ENCODE results near the gene SEMA6C.
"Not testable (repeated sequence)": the region's sequence is repeated elsewhere in the genome, so short reads cannot be mapped to it uniquely, and the experiment has no call there.

The SEMA6C gene, protein sequence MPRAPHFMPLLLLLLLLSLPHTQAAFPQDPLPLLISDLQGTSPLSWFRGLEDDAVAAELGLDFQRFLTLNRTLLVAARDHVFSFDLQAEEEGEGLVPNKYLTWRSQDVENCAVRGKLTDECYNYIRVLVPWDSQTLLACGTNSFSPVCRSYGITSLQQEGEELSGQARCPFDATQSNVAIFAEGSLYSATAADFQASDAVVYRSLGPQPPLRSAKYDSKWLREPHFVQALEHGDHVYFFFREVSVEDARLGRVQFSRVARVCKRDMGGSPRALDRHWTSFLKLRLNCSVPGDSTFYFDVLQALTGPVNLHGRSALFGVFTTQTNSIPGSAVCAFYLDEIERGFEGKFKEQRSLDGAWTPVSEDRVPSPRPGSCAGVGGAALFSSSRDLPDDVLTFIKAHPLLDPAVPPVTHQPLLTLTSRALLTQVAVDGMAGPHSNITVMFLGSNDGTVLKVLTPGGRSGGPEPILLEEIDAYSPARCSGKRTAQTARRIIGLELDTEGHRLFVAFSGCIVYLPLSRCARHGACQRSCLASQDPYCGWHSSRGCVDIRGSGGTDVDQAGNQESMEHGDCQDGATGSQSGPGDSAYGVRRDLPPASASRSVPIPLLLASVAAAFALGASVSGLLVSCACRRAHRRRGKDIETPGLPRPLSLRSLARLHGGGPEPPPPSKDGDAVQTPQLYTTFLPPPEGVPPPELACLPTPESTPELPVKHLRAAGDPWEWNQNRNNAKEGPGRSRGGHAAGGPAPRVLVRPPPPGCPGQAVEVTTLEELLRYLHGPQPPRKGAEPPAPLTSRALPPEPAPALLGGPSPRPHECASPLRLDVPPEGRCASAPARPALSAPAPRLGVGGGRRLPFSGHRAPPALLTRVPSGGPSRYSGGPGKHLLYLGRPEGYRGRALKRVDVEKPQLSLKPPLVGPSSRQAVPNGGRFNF

DNA sequence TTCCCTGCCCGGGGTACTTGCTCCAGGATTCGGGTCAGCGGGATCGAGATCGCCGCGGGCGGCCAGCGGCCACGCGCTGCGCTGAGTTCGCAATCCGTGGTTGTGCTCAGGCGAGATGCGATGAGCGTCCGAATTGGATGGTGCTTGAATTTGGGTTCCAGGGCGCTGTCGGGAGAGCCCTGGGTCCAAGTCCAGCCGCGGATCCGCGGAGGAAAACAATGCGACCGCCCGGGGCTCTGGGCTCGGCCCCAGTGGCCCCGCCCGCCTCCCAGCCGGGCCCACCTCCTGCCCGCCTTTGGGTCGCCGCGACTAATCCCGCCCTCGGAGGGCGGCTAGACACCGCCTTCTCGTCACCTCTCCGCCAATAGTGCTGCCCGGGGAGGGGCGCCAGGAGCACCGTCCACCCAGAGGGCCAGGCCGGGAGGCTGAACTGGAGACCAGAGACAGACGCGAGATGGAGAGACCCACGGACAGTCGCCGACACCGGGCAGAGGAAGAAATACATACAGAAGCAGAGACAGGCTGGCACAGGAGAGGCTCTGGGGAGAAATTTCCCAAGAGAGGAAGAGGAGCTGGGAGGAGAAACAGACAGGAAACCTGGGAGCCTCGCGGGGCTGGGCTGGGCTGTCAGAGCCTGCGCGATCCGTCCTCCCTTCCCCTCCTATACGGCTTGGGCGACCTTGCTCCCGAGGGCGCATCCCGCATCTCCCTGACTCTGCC, at the start of gene SEMA6C:
TSS of gene SEMA6C (minus strand) at position 220 of the 720 bp plus-strand sequence. CDS start 4,010 bp downstream, outside the sequence.
- Mint-ChIP-seq H3K4me3 (peak within 1 kb of the TSS; percentile 95), H3K27ac (peak within 1 kb of the TSS; percentile 62), H3K36me3 (ENCODE audit: low read depth) (no peaks in the 10 kb centered on the region), H3K9me3 (no peaks in the 10 kb centered on the region), H3K4me1 (ENCODE audit: low read depth) (peaks cover 18% of the 10 kb centered on the region), H3K27me3 (ENCODE audit: low read depth) (peaks cover 29% of the 10 kb centered on the region)
- DNase-seq (ENCODE audit: low spot score): peak; percentile 92

DNA sequence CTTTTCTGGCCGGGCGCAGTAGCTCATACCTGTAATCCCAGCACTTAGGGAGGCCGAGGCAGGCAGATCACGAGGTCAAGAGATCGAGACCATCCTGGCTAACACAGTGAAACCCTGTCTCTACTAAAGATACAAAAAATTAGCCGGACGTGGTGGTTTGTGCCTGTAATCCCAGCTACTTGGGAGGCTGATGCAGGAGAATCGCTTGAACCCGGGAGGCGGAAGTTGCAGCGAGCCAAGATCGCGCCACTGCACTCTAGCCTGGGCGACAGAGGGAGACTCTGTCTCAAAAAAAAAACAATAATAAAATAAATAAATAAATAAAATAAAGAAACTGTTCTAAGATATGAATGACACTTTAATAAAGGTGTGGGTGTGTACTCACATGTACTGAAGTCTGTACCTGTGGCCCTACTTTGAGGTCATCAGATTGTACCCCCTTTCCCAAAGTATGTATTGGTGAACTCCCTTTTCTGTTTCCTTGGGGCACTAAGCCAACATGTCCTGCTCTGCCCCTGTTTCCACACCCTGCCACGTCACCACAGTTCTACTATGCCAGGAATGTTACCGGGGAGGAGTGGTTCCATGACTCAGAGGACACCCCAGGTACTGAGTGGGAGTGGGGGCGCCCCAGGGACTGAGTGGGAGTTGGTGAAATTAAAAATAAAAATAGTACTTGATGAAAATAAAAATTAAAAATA, 48.6 kb upstream of the SEMA6C start:
- peaks cover 15% of the 10 kb centered on the region for H3K36me3 Mint-ChIP-seq (ENCODE audit: low read depth)
- DNase-seq (ENCODE audit: low spot score); H3K9me3 Mint-ChIP-seq; H3K27me3 Mint-ChIP-seq (ENCODE audit: low read depth); H3K4me3 Mint-ChIP-seq; H3K27ac Mint-ChIP-seq: not testable (repeated sequence)
- peaks cover 22% of the 10 kb centered on the region for H3K4me1 Mint-ChIP-seq (ENCODE audit: low read depth)

DNA sequence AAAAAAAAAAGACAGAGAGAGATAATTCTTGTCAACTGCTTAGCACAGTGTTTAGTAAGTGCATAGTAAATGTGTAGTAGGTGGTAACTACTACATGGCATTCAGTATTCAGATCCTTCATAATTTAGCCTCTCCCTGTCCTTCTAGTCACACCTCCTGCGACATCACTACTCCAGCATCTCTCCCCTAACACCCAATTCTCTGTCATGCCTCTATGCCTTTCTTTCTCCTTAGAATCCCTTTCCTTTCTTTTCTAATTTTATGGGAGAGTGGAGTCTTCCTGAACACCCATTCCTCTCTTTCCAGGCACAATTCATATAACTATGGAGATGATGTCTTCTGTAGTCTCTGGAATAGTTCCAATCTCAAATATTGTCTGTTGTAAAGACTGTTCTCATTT, 47.4 kb upstream of the SEMA6C start:
- peaks cover 22% of the 10 kb centered on the region for H3K4me1 Mint-ChIP-seq (ENCODE audit: low read depth)
- DNase-seq (ENCODE audit: low spot score): no peak
- no peak overlapping the region for H3K27ac Mint-ChIP-seq
- H3K36me3 Mint-ChIP-seq (ENCODE audit: low read depth): peaks cover 7% of the 10 kb centered on the region
- H3K27me3 Mint-ChIP-seq (ENCODE audit: low read depth): peaks cover 9% of the 10 kb centered on the region
- no peak overlapping the region for H3K4me3 Mint-ChIP-seq
- H3K9me3 Mint-ChIP-seq: no peaks in the 10 kb centered on the region

DNA sequence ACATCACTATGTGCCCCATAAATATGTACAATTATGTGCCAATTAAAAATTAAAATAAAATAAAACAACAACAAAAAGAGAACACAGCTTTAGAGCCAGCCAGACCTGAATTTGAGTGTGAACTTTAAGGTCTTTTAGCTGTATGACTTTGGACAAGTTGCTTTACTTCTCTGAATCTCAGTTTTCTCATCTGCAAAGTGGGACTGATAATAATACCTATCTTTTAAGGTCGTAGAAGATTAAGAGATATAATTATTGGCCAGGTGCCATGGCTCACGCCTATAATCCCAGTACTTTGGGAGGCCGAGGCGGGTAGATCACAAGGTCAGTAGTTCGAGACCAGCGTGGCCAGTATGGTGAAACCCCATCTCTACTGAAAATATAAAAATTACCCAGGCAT, 46.9 kb upstream of the SEMA6C start:
- no peaks in the 10 kb centered on the region for H3K9me3 Mint-ChIP-seq
- H3K27me3 Mint-ChIP-seq (ENCODE audit: low read depth): peaks cover 9% of the 10 kb centered on the region
- peaks cover 4% of the 10 kb centered on the region for H3K36me3 Mint-ChIP-seq (ENCODE audit: low read depth)
- H3K27ac Mint-ChIP-seq: no peak overlapping the region
- no peak overlapping the region for H3K4me3 Mint-ChIP-seq
- H3K4me1 Mint-ChIP-seq (ENCODE audit: low read depth): peaks cover 25% of the 10 kb centered on the region
- no peak for DNase-seq (ENCODE audit: low spot score)

DNA sequence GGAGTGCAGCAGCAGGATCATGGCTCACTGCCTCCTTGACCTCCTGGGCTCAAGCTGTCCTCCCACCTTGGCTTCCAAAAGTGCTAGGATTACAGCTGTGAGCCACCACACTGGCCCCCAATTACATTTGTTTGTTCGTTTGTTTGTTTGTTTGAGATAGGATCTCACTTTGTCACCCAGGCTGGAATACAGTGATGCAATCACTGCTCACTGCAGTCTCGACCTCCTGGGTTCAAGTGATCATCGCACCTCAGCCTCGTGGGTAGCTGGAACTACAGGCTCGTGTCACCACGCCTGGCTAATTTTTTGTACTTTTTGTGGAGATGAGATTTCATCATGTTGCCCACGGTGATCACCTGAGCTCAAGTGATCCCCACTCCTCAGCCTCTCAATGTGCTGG, 45.6 kb upstream of the SEMA6C start:
- Mint-ChIP-seq H3K4me1 (ENCODE audit: low read depth) (peaks cover 21% of the 10 kb centered on the region), H3K27me3 (ENCODE audit: low read depth) (peaks cover 9% of the 10 kb centered on the region), H3K27ac (no peak overlapping the region), H3K36me3 (ENCODE audit: low read depth) (peaks cover 4% of the 10 kb centered on the region), H3K9me3 (no peaks in the 10 kb centered on the region), H3K4me3 (no peak overlapping the region)
- no peak for DNase-seq (ENCODE audit: low spot score)

DNA sequence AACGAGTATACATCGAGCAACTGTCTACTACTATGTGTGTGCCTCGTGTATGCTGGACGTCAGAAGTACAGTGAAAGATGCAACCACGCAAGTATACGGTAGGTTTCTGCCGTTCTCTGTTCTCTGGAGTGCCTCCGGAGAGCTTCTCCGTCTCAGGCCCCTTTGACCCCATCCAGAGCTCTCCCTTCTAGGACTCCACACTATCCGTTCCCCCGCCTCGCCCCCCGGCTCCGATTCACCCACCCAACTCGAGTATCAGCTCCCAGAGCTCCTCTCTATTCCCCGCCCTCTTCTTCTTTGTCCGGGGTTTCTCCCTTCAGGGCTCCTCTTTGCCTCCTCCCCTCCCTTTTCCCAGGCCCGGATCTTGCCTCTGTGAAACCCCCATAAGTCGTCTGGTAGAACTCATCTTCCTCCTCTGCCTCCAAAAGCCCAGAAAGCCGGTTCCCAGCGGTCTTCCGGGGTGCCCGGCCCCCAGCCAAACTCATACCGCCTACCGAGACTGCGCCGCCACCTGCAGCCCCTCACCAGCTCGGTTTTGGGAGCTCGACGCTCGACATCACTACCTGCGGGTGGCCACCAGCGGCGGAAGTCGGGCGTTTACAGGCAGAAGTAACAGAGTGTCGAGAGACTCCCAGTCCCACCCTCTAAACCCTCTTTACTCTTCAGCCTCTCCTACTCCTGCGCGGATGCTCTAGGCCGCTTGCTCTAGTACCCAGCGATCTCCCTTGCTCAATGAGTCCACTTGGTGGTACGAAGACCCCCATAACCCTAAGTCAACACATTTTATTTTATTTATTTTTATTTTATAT, 43.4 kb upstream of the SEMA6C start, which contains the start of gene VPS72:
TSS of gene VPS72 (minus strand) at position 561 of the 809 bp plus-strand sequence. CDS start at position 485, 76 bp downstream.
- H3K36me3 Mint-ChIP-seq (ENCODE audit: low read depth): peaks cover 14% of the 10 kb centered on the region
- H3K4me3 Mint-ChIP-seq: peak within 1 kb of the TSS; percentile 98
- no peaks in the 10 kb centered on the region for H3K9me3 Mint-ChIP-seq
- peak; percentile 88 for DNase-seq (ENCODE audit: low spot score)
- H3K27me3 Mint-ChIP-seq (ENCODE audit: low read depth): peaks cover 9% of the 10 kb centered on the region
- peak within 1 kb of the TSS; percentile 96 for H3K27ac Mint-ChIP-seq
- peaks cover 19% of the 10 kb centered on the region for H3K4me1 Mint-ChIP-seq (ENCODE audit: low read depth)

DNA sequence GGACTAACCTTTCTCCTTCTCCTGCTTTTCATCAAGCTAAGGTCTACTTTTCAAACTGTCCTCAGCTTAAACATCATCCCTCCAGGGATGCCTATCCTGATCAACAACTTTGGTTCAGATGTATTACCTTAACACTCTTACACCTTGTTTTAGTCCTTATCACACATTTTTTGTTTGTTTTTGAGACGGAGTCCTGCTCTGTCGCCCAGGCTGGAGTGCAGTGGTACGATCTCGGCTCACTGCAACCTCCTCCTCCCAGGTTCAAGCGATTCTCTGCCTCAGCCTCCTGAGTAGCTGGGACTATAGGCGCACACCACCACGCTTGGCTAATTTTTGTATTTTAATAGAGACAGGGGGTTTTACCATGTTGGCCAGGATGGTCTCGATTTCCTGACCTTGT, 42.2 kb upstream of the SEMA6C start:
- H3K4me3 Mint-ChIP-seq: peak overlapping the region; percentile 98
- H3K4me1 Mint-ChIP-seq (ENCODE audit: low read depth): peaks cover 19% of the 10 kb centered on the region
- not testable (repeated sequence) for H3K27me3 Mint-ChIP-seq (ENCODE audit: low read depth); DNase-seq (ENCODE audit: low spot score); H3K9me3 Mint-ChIP-seq
- H3K27ac Mint-ChIP-seq: peak overlapping the region; percentile 32
- peaks cover 21% of the 10 kb centered on the region for H3K36me3 Mint-ChIP-seq (ENCODE audit: low read depth)

DNA sequence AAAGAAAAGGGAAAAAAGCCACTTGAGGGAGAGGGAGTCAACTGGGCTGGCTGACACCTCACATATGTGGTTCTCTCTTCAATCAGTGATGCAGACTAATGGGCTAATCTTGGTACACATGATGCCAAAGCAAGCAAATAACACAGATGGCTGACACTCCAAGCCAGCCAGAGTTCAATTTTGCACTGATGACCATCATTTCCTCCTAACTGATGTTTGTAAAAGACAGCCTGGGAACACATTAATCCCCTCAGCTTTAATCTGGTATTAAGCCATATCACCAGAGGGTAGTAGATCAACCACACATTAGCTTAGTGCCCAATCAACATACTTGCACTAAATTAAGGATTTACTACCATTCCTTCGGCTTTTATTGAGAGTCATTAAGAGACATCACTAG, 40.8 kb upstream of the SEMA6C start:
- Mint-ChIP-seq H3K36me3 (ENCODE audit: low read depth) (peaks cover 31% of the 10 kb centered on the region), H3K4me1 (ENCODE audit: low read depth) (peaks cover 19% of the 10 kb centered on the region), H3K9me3 (no peaks in the 10 kb centered on the region), H3K27ac (no peak overlapping the region), H3K27me3 (ENCODE audit: low read depth) (no peaks in the 10 kb centered on the region), H3K4me3 (no peak overlapping the region)
- DNase-seq (ENCODE audit: low spot score): no peak

DNA sequence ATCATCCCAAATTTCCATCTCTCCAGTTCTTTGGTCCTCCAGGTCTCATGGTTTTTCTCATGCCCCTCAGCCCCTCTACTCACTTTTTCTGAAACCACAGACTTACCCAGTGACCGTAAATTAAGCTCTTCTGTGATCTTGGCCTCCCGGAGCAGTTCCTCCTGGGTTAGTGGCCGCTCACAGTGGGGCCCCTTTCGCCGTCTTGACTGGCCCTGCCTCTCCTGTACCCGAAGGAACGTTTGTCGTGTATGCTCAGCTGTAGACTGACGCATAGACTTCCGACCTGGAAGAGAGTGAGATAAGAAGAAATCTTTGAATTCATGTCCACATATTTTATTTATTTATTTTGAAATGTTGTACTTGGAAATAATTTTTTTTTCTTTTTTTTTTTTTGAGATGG, 37.8 kb upstream of the SEMA6C start:
- Mint-ChIP-seq H3K36me3 (ENCODE audit: low read depth) (peaks cover 42% of the 10 kb centered on the region), H3K27me3 (ENCODE audit: low read depth) (no peaks in the 10 kb centered on the region), H3K4me1 (ENCODE audit: low read depth) (peaks cover 12% of the 10 kb centered on the region), H3K9me3 (no peaks in the 10 kb centered on the region), H3K27ac (no peak overlapping the region), H3K4me3 (no peak overlapping the region)
- no peak for DNase-seq (ENCODE audit: low spot score)

DNA sequence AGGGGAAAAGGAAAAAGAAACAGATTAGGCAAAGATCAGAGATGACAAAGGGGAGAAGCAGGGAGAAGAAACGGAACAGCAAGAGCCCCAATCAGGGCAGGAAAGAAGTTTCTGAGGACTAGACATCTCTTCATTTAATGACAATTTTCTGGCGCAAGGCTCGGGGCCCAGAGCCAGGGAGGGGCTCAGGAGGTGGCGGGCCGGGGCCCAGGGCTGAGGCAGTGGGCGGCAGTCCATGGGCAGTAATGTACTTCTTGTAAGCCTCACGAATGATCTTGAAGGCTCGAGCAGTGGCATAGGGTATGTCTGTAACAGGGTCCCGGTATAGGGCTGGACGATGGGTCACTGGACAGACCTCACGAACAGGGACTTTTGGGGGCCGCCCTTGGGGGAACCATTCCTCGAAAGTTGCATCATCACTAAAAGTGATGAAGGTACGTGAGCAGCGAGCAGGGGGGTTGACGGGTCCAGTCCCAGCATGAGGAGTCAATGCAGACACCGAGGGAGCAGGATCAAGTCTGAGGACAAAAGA, 30.1 kb upstream of the SEMA6C start:
- H3K9me3 Mint-ChIP-seq: no peaks in the 10 kb centered on the region
- no peak overlapping the region for H3K27ac Mint-ChIP-seq
- H3K36me3 Mint-ChIP-seq (ENCODE audit: low read depth): peaks cover 44% of the 10 kb centered on the region
- no peak for DNase-seq (ENCODE audit: low spot score)
- H3K4me1 Mint-ChIP-seq (ENCODE audit: low read depth): no peaks in the 10 kb centered on the region
- no peak overlapping the region for H3K4me3 Mint-ChIP-seq
- no peaks in the 10 kb centered on the region for H3K27me3 Mint-ChIP-seq (ENCODE audit: low read depth)

DNA sequence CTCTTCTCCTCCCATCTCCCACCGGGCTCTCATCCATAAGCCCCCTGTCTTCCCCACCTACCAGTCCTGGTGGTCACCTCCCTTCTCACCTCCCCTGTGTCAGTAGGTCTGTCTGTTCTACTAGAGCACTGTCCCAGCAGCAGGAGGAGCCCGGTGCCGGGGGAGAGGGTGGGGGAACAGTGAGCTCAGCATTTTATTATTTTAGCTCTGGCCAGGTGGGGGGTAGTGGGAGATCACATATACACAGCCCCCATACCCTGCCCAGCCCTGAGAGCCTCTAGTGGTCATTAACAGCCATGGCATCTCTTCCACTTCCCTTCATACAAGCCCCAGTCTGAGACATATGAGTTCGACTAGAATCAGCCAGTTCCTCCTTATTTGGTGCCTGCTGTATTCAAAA, 29.4 kb upstream of the SEMA6C start, which contains the start of gene TMOD4:
TSS of gene TMOD4 (minus strand) at position 119 of the 400 bp plus-strand sequence. CDS start 1,106 bp downstream, outside the sequence.
- no peak for DNase-seq (ENCODE audit: low spot score)
- no peak within 1 kb of the TSS for H3K4me3 Mint-ChIP-seq
- H3K9me3 Mint-ChIP-seq: no peaks in the 10 kb centered on the region
- H3K27ac Mint-ChIP-seq: no peak within 1 kb of the TSS
- H3K4me1 Mint-ChIP-seq (ENCODE audit: low read depth): no peaks in the 10 kb centered on the region
- H3K27me3 Mint-ChIP-seq (ENCODE audit: low read depth): no peaks in the 10 kb centered on the region
- H3K36me3 Mint-ChIP-seq (ENCODE audit: low read depth): peaks cover 44% of the 10 kb centered on the region

DNA sequence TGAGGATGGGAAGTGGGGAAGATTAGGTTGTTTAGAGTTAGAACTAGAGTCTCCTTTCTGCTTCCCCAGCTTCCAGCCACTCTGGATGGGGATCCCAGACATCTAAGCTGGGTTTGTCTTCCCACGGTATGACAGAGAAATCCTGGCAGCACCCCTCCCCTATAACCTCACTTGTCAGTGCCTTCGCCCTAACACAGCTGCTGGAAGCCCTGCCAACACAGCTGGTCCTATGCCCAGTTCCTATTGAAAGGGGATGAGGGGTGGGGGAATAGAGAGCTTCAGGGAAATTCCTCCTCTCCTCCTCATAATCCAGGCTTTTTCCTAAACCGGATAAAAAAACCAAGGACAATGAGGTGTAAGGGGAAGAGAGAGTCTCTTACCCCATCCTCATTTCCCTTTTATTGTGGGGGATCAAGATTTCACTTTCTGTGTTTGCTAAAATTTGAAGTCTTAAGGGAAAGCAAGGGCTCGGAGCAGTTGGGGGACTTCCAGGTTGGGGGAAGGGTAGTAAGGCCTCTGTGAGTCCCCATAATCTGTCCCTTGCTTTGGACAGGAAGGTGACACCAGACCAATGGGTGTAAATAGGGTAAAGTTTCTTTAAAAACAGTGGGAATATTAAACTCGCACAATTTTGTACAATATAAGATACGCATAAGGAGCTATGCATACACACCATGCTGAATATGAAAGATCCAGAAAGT, 28.8 kb upstream of the SEMA6C start:
- H3K4me3 Mint-ChIP-seq: no peak overlapping the region
- peaks cover 45% of the 10 kb centered on the region for H3K36me3 Mint-ChIP-seq (ENCODE audit: low read depth)
- no peaks in the 10 kb centered on the region for H3K9me3 Mint-ChIP-seq
- H3K27ac Mint-ChIP-seq: no peak overlapping the region
- H3K4me1 Mint-ChIP-seq (ENCODE audit: low read depth): no peaks in the 10 kb centered on the region
- H3K27me3 Mint-ChIP-seq (ENCODE audit: low read depth): no peaks in the 10 kb centered on the region
- no peak for DNase-seq (ENCODE audit: low spot score)
